Measurements from ENCODE around the gene NHERF2.

NHERF2 gene

DNA sequence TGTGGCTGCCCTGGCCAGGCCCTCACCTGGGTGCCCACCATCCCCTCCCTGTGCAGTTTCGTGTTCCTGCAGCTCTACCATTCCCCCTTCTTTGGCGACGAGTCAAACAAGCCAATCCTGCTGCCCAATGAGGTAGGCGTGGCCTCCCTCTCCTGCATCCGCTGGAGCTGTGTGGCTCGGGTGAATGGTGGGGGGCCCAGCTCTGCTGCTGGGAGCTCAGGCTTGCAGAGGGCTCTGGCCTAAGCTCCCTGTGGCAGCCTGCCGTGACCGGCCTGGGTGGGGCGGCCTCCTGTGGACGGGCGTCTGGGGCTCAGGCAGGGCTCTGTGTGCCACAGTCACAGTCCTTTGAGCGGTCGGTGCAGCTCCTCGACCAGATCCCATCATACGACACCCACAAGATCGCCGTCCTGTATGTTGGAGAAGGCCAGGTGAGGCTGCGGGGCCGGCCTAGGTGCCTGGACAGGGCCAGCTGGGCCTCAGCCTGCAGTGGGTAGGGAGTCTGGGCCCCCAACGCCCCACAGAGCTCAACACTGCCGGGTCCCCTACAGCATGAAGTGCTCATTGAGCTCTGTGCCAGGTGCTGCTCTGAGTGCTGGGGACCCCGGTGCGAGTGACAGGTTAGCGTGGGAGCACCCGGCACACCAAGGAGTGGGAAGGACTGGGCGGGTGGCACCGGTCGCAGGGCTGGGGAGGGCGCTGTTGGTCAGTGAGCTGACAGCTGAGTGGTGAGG is 58.4 kb downstream of the NHERF2 start:
- DNase-seq = no peak

DNA sequence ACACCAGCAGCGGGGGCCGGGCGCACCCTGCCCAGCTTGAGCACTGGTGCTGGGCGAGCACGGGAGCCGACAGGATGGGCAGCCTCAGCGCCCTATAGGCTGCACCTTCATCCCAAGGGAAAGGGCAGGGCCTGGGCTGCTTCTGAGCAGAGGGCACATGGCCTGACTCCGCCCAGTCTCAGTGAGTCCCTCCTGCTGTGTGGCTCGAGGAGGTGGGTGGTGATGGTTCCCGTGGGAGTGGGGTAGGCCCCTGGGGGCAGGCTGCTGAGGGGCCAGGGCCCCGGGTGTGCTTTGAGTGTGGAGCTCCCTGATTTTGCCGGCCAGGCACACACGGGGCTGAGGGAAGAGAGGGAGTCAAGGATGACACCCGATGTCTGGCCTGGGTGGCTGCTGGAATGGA is 59.0 kb downstream of the NHERF2 start:
- no peak for DNase-seq

DNA sequence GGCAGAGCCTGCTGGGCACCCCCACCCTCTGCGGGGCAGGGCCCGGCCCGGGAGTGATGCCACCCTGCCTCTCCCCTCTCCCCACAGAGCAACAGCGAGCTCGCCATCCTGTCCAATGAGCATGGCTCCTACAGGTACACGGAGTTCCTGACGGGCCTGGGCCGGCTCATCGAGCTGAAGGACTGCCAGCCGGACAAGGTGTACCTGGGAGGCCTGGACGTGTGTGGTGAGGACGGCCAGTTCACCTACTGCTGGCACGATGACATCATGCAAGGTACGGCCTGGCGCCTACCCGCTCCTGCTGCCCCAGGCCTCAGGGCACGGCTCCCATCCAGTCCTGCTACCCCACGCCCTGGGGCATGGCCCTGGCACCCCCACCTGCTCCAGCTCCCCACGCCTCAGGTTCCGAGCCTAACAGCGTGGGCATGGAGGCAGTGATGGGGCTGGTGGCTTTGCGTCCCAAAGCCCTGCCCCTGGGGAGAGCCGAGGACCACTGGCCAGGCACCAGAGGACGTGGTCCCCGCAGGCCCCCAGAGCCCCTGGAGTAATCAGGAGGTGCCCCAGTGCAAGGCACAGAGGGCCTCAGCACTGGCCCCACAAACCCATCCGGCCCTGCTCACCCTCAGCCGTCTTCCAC is 59.5 kb downstream of the NHERF2 start:
- DNase-seq = no peak

DNA sequence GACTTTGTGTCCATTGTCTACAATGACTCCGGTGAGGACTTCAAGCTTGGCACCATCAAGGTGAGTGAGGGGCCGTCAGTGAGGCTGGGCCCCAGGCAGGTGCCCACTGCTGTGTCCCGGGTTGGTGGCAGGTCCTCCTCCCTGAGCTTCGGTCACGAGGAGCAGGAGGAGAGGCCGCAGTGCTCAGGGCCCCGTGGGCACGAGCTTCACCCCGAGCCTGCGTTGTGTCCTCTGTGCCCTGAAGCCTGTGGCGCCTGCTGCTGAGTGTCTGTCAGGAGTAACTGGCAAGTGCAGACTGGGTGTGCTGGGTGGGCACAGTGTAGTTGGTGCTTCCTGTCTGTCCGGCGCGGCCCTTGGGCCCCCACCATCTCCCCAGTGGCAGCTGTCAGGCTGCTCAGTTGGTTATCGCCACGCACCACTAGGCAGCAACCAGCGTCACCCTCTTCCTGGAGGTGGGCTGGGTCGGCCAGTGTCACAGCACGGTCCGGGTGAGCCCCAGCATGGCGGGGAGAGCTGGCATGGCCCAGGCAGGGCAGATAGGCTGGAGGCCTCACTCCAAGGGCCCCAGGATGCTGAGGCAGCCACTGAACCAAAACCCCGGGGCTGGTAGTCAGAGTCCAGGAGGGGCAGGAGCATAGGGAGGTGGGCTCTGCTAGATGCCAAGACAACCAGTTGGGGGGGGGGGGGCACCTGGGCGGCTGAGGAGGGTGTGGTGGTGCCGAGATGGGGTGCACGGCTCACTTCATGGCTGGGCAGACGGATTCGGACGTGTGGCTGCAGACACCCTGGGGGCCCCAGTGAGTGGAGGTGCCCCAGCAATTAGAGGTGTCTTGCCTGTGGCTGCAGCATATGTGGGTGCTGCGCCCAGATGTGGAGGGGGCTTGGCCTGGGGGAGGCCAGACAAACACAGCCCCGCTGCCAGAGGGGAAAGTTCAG is 60.4 kb downstream of the NHERF2 start:
- DNase-seq = no peak

DNA sequence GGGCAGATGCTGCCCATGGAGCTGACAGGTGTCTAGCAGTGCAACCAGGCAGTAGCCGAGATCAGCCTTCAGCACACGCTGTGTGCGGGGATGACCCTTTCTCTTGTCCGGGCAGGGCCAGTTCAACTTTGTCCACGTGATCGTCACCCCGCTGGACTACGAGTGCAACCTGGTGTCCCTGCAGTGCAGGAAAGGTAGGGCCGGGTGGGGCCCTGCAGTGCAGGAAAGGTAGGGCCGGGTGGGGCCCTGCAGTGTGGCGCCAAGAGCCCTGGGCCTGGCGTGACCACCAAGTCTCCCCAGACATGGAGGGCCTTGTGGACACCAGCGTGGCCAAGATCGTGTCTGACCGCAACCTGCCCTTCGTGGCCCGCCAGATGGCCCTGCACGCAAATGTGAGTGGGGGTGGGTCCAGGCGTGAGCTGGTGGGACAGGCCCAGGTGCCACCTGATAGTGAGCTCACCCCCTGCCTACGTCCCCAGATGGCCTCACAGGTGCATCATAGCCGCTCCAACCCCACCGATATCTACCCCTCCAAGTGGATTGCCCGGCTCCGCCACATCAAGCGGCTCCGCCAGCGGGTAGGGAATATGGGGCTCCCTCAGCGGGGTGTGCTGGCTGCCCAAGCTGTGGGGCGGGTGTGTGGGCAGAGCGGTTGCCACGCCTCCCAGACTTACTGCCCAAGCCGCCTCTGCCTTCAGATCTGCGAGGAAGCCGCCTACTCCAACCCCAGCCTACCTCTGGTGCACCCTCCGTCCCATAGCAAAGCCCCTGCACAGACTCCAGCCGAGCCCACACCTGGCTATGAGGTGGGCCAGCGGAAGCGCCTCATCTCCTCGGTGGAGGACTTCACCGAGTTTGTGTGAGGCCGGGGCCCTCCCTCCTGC is 61.3 kb downstream of the NHERF2 start:
- no peak for DNase-seq

Data from NCI-H187 (cell line).